HG03060 (cell line): ENCODE measurements around the gene SLC22A13.

Source experiments
- ATAC-seq: cut with Tn5 transposase; IDR thresholded peaks from one replicate; pipeline ENCODE4 v1.9.1; 2021; ENCODE audit warnings: low read depth, moderate number of reproducible peaks; ENCODE audit not compliant: unreplicated experiment

The SLC22A13 gene

GRCh38 chr3:38327335-38328009, 61.9 kb downstream of the SLC22A13 start:
- ATAC-seq: no peak
